Muscle of leg (tissue), 16 donors: ENCODE results near the gene KRT6C. TPM values are rescaled to one million over a fixed set of nuclear protein-coding genes. Genes with fewer than 3 reads are reported as not detected.

ENCODE experiments used
- DNase-seq: peaks from one replicate; pipeline ENCODE4 v3.0.0; 2013
- H3K27ac ChIP-seq: one replicate; pipeline ENCODE4 v1.5.1; 2013; ENCODE audit warnings: mild to moderate bottlenecking, low read length, control low read depth
- H3K27me3 ChIP-seq: one replicate; pipeline ENCODE4 v1.6.1; 2013; ENCODE audit warnings: low read length; ENCODE audit not compliant: control insufficient read depth, insufficient read depth
- H3K36me3 ChIP-seq: one replicate; pipeline ENCODE4 v1.6.1; 2013; ENCODE audit warnings: low read length; ENCODE audit not compliant: control insufficient read depth, insufficient read depth
- H3K4me1 ChIP-seq: one replicate; pipeline ENCODE4 v1.6.1; 2013; ENCODE audit warnings: low read length; ENCODE audit not compliant: control insufficient read depth, insufficient read depth
- H3K4me3 ChIP-seq: one replicate; pipeline ENCODE4 v1.5.1; 2013; ENCODE audit warnings: low read length, control low read depth
- H3K9me3 ChIP-seq: replicated peaks from 2 replicates; pipeline ENCODE4 v1.6.1; 2013; ENCODE audit warnings: low read depth, low read length; ENCODE audit not compliant: control insufficient read depth
- WGBS: methylation state at CpG from one replicate; pipeline ENCODE4 v1.1.5; 2013; ENCODE audit warnings: missing lambda C conversion rate; ENCODE audit not compliant: insufficient coverage; 5-methylcytosine and 5-hydroxymethylcytosine counted together
- long read RNA-seq, 11 donors: transcript quantifications; one replicate each; lab custom pipeline, GENCODE V29; 2026
- polyA plus RNA-seq, 8 donors: library from polyadenylated mRNA; unstranded; fragments of 120-200 nt; gene quantifications; one replicate each; pipeline versions ENCODE4 v1.2.1 to v1.2.3, GENCODE V29; 2013; ENCODE audit warnings: inconsistent platforms in 1 of 8, low replicate concordance in 1 of 8; ENCODE audit not compliant: insufficient read length in 8 of 8, insufficient read depth in 1 of 8
- total RNA-seq: library from RNA; stranded (reverse); fragments of 120-200 nt; gene quantifications from one replicate; pipeline ENCODE4 v1.2.4, GENCODE V29; 2013

Gene KRT6C
- not detected for total RNA-seq
- polyA plus RNA-seq: under 1 TPM in 1 of 8 donors, not detected in 7; 0.32 TPM
- long read RNA-seq, donor 1: 0 reads
- long read RNA-seq, donor 2: 0 reads
- long read RNA-seq, donor 3: 0 reads
- long read RNA-seq, donor 4: 0 reads
- long read RNA-seq, donor 5: 0 reads
- long read RNA-seq, donor 6: 0 reads
- long read RNA-seq, donor 7: 0 reads
- long read RNA-seq, donor 8: 0 reads
- long read RNA-seq, donor 9: 0 reads
- long read RNA-seq, donor 10: 0 reads
- long read RNA-seq, donor 11: 0 reads

DNA sequence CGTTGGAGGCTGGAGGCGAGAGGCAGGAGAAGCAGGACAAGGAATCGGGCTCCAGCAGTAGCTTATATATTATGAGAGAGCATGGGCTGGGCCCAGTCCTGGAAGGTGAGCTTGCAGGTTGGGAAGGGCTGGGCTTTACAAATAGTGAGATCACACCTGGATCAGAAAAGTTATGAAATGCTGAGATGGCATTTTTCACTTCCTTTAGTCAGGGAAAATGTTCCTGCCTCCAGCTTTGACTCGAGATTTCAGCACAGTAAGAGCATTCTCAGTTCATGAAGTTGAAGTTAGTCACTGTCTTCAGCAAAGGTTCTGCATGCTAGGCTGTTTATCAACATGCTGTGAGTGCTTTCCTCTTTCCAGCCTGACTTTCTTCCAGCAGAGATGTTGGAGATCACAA, at the start of gene KRT6C:
Gene KRT6C, minus strand, starts transcription at position 38 of the 400 bp plus-strand sequence. CDS start 68 bp downstream, outside the sequence.
- Histone ChIP-seq H3K27me3 (peaks cover 2% of the 10 kb centered on the region), H3K9me3 (no peaks in the 10 kb centered on the region), H3K36me3 (no peaks in the 10 kb centered on the region), H3K4me3 (no peak within 1 kb of the TSS), H3K27ac (no peak within 1 kb of the TSS), H3K4me1 (no peaks in the 10 kb centered on the region)
- DNase-seq: no peak
- 86% methylated on average over 4 of the region's 4 CpGs for WGBS

DNA sequence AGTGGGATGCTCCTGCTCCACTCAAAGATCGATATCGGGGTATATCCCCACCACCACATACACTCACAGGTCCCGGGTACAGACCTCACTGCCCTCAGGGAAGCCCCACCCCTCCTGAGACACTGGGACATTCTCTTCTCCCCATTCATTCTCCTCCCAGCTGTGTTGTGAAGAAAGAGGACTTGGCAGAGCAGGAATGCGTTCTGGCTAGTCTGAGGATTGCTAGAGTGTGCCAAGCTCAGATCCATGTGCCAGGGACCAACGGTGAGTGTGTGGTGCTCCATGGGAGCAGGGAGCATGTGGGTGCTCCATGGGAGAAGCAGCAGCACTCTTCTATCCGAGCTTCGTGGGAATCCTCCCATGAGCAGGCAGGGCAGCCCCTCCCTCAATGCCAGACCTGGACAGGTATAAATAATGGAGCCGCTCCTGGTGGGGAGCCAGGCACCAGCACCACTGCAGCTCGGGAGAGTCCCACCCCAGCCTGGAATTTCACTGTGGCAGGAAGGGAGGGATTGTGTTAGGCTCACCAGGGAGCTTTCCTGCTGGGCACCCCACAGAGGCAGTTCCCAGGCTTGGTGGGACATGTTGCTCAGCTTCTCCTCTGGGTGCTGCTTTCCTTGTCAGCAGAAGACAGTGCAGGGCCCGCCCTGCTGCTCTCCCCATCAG, 48.9 kb upstream of the KRT6C start:
- Histone ChIP-seq H3K27ac (no peak overlapping the region), H3K9me3 (no peaks in the 10 kb centered on the region), H3K4me3 (no peak overlapping the region), H3K27me3 (no peaks in the 10 kb centered on the region), H3K4me1 (peaks cover 54% of the 10 kb centered on the region), H3K36me3 (no peaks in the 10 kb centered on the region)
- 69% methylated on average over 5 of the region's 10 CpGs for WGBS
- DNase-seq: no peak

GRCh38 chr12:52521568-52522266, 48.1 kb upstream of the KRT6C start:
- 57% methylated on average over 8 of the region's 10 CpGs for WGBS
- H3K27ac ChIP-seq: no peak overlapping the region
- no peak overlapping the region for H3K4me3 ChIP-seq
- H3K4me1 ChIP-seq: peaks cover 54% of the 10 kb centered on the region
- no peaks in the 10 kb centered on the region for H3K9me3 ChIP-seq
- no peaks in the 10 kb centered on the region for H3K36me3 ChIP-seq
- no peaks in the 10 kb centered on the region for H3K27me3 ChIP-seq
- no peak for DNase-seq

DNA sequence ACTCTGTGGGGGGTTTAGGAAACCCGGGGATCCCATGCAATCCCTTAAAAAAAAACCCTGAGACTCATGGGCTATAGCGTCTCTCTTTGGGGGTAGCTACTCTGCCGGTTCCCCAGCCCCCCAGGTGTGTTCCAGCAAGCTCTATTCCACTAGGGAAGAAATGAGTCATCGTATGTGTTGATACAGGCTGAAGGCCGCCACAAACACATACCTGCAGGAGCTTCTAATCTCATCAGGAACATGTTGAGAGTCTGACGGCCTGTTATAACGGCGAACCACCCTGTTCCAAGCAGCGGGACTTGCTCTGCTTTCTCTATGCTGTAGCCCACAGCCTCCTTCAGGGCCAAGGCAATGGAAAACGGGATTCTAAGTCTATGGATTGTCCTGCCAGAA, 47.6 kb upstream of the KRT6C start:
- Histone ChIP-seq H3K4me3 (no peak overlapping the region), H3K27me3 (no peaks in the 10 kb centered on the region), H3K27ac (no peak overlapping the region), H3K36me3 (no peaks in the 10 kb centered on the region), H3K9me3 (no peaks in the 10 kb centered on the region), H3K4me1 (peaks cover 54% of the 10 kb centered on the region)
- 60% methylated on average over 6 of the region's 10 CpGs for WGBS
- DNase-seq: no peak

DNA sequence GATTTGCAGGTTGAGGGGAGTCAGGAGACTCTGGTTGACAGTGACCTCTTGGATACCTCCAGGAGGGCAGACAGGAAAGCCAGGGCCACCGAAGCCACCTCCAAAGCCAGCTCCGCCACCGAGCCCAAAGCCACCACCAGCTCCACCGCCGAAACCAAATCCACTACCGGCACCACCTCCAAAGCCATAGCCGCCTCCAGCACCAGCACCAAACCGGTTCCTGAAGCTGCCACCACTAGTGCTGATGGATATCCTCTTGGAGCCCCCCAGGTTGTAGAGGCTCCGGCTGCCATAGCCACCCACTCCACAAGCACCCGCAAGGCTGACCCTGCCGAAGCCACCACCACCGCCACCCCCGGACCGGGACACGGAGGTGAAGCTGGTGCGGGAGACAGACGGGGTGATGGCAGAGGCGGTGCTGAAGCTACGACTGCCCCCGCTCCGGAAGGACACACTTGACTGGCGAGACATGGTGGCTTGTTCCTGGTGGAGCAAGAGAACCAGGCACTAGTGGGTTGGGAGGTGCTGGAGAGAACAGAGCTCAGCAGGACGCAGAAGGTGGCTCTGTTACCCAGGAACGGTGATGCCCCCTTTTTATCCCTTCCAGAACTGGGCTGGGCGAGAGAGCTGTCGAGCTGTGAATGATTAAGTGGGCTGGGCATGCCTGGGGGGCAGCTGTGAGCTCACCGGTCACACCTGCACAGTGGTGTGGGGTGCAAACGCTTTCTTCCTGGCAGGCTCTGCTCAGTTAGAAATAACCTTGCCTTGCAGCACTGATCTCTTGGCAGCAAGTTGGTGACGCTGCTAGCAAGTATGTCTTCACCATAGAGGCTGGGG, 46.4 kb upstream of the KRT6C start, which contains the start of gene KRT5:
Gene KRT5, minus strand, starts transcription at position 569 of the 837 bp plus-strand sequence. Its CDS starts 98 bp downstream, at position 471.
- no peak for DNase-seq
- Histone ChIP-seq H3K4me1 (peaks cover 51% of the 10 kb centered on the region), H3K36me3 (no peaks in the 10 kb centered on the region), H3K27ac (no peak within 1 kb of the TSS), H3K9me3 (no peaks in the 10 kb centered on the region), H3K4me3 (no peak within 1 kb of the TSS), H3K27me3 (no peaks in the 10 kb centered on the region)
- 91% methylated on average over 24 of the region's 29 CpGs for WGBS

DNA sequence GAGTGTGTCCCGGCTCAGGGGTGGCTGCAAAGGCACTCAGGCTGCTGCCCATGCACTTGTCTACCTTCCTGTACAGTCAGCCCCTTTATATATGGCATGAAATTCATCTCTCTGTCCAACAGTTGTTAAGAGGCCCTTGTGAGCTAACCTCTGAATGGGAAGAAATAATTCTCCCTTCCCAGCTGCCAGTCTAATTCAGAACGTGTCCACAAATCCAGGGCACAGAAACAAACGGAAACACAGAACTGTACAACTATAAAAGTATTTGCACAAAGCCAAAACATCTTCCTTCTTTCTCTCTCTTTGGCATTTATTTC, 45.7 kb upstream of the KRT6C start:
- Histone ChIP-seq H3K36me3 (no peaks in the 10 kb centered on the region), H3K27ac (no peak overlapping the region), H3K27me3 (no peaks in the 10 kb centered on the region), H3K9me3 (no peaks in the 10 kb centered on the region), H3K4me1 (peaks cover 44% of the 10 kb centered on the region), H3K4me3 (no peak overlapping the region)
- whole genome bisulfite sequencing: 50% methylated on average over 1 of the region's 3 CpGs
- no peak for DNase-seq

GRCh38 chr12:52518574-52519386, 45.2 kb upstream of the KRT6C start:
- Histone ChIP-seq H3K27ac (no peak overlapping the region), H3K4me3 (no peak overlapping the region), H3K9me3 (no peaks in the 10 kb centered on the region), H3K36me3 (no peaks in the 10 kb centered on the region), H3K27me3 (no peaks in the 10 kb centered on the region), H3K4me1 (peaks cover 38% of the 10 kb centered on the region)
- DNase-seq: no peak
- 84% methylated on average over 6 of the region's 8 CpGs for WGBS

- H3K36me3 ChIP-seq: no peaks in the 10 kb centered on the region
- WGBS: 90% methylated on average over 2 of the region's 5 CpGs
- H3K27me3 ChIP-seq: no peaks in the 10 kb centered on the region
- no peak overlapping the region for H3K27ac ChIP-seq
- H3K4me1 ChIP-seq: peaks cover 36% of the 10 kb centered on the region
- H3K4me3 ChIP-seq: no peak overlapping the region
- no peaks in the 10 kb centered on the region for H3K9me3 ChIP-seq
- DNase-seq: no peak
Observed at GRCh38 chr12:52517888-52518287, 44.3 kb upstream of the KRT6C start.

GRCh38 chr12:52517005-52517835, 43.6 kb upstream of the KRT6C start:
- Histone ChIP-seq H3K9me3 (no peaks in the 10 kb centered on the region), H3K4me3 (no peak overlapping the region), H3K27me3 (no peaks in the 10 kb centered on the region), H3K4me1 (peaks cover 31% of the 10 kb centered on the region), H3K36me3 (no peaks in the 10 kb centered on the region), H3K27ac (no peak overlapping the region)
- 94% methylated on average over 10 of the region's 14 CpGs for WGBS
- DNase-seq: no peak
